Retinal pigment epithelial cell (primary cell): Measurements from ENCODE around the gene SCN3A.

ENCODE experiments used
- DNase-seq: peaks from one replicate; pipeline ENCODE4 v3.0.0-alpha.2; 2010; ENCODE audit warnings: low read depth
- H3K4me3 ChIP-seq: 2 replicates; pipeline ENCODE4 v1.5.1; 2011; ENCODE audit warnings: mild to moderate bottlenecking, low read length, control low read depth, moderate library complexity
- CTCF ChIP-seq: conservative IDR thresholded peaks from 2 replicates; pipeline ENCODE4 v1.5.1; 2011; ENCODE audit warnings: low read depth, low read length, control low read depth, inconsistent platforms

The SCN3A gene

GRCh38 chr2:165064743-165065142 lies 139.1 kb downstream of the SCN3A start:
- DNase-seq: no peak
- no peak overlapping the region for H3K4me3 ChIP-seq
- no peak for TF ChIP-seq CTCF

- no peak for TF ChIP-seq CTCF
- H3K4me3 ChIP-seq: no peak overlapping the region
- DNase-seq: no peak
Observed at GRCh38 chr2:165060411-165060810, 143.4 kb downstream of the SCN3A start.

GRCh38 chr2:165058476-165059265 lies 145.2 kb downstream of the SCN3A start:
- TF ChIP-seq CTCF: no peak
- H3K4me3 ChIP-seq: no peak overlapping the region
- no peak for DNase-seq

DNA sequence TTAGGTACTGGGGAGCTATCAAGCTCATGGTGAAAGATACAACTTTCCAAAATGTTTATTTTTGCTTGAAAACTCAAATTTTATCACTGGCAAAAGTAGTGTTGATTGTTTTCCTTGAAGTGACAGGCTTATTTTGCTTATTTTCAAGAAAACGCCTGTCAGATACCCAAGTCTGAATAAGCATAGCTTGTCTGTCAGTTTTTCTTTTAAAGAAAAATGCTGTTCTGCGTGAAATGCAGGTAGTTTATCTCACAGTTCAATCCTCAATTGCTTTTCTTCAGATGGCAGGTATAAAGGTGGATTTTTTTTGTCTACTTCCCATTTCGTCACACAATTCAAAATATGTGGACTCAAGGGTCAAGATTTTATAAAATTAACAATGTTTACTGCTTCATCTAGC lies 145.9 kb downstream of the SCN3A start:
- TF ChIP-seq CTCF: no peak
- H3K4me3 ChIP-seq: no peak overlapping the region
- no peak for DNase-seq

- DNase-seq: no peak
- TF ChIP-seq CTCF: no peak
- H3K4me3 ChIP-seq: no peak overlapping the region
Observed at GRCh38 chr2:165057308-165057707, 146.5 kb downstream of the SCN3A start.

DNA sequence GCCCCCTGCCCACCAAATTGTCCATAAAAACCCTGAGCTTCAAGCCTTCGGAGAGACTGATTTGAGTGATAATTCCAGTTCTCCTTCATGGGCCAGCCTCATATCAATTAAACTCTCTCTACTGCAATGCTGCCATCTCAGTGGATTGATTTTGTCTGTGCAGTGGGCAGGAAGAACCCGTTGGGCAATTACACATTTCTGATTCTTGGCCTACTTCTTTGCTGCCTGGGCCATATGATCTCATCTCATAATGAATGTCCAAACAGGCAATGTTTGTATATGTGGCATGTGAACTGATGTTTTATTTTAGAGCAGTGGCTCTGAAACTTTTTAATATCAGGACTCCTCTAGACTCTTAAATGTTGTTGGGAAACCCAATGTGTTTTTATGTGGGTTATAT lies 147.3 kb downstream of the SCN3A start:
- H3K4me3 ChIP-seq: no peak overlapping the region
- no peak for DNase-seq
- TF ChIP-seq CTCF: no peak

- TF ChIP-seq CTCF: no peak
- peak; percentile 34 for DNase-seq
- no peak overlapping the region for H3K4me3 ChIP-seq
Observed at GRCh38 chr2:165055082-165055851, 148.6 kb downstream of the SCN3A start.
